HG02840 (cell line): ENCODE measurements around the gene SOBP.

Experiments
- ATAC-seq: cut with Tn5 transposase; IDR thresholded peaks from one replicate; pipeline ENCODE4 v1.9.1; 2021; ENCODE audit warnings: mild to moderate bottlenecking, moderate library complexity, moderate number of reproducible peaks; ENCODE audit not compliant: unreplicated experiment, low FRiP score

SOBP gene

DNA sequence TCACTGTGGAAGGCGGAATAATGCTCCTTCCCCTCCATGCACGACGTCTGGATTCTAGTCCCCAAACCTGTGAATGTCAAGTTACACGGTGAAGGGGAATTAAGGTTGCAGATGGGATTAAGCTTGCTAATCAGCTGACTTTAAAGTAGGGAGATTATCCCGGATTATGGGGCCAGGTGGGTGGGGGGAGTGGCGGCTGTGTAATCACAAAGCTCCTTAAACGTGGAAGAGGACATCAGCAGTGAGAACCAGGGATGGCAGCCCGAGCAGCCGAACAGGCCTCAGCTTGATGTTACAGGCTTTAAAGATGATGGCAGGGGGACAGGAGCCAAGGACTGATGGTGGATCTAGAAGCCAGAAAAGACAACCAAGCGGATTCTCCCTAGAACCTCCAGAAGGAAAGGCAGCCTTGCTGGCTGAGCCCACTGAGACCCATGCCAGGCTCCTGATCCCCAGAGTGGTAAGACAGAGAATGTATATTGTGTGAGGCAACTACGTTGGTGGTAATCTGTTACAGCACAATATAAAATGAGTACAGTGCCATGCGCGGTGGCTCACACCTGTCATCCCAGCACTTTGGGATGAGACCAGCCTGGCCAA, 216.7 kb downstream of the SOBP start:
- ATAC-seq, result no peak

DNA sequence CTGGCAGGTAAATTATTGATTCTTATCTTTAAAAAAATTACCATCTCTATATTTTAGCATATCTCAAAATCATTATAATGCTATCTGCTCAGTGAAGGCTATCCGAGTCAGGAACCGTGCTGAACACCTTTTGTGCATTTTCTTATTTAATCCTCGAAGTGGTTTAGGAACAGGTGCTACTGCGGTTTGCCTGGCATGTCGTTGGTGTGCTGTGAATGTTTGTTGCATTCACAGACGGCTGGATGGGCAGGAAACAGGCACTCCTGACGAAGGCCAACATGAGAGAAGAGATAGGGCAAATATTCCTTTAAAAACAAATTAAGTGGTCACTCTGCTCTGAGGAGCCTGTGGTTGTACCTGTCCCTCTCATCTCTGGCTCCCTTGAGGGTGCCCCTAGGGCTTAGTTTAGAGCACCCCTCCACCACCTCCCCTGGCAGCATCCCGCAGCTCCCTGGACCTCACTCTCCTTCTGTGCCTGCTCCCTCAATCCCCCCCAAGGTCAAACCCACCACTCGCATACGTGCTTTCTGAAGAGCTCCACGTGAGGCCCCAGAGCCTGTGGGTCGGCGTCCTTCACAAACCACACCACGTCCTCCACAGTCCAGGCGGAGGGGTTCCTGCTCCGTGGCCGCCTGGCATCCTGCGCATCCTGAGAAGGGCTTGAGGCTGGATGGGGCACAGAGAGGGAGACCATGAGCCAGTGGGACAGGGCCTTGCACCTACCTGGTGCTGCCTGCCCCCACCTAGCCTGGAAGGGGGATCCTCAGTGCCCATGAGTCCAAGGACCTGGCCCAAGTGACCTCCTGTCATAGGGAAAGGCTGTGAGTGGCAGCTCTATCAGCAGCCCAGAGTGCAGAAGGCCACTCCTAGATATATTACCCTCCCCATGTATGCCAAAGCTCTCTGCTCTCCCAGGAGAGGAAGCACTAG, 217.7 kb downstream of the SOBP start:
- no peak for ATAC-seq

DNA sequence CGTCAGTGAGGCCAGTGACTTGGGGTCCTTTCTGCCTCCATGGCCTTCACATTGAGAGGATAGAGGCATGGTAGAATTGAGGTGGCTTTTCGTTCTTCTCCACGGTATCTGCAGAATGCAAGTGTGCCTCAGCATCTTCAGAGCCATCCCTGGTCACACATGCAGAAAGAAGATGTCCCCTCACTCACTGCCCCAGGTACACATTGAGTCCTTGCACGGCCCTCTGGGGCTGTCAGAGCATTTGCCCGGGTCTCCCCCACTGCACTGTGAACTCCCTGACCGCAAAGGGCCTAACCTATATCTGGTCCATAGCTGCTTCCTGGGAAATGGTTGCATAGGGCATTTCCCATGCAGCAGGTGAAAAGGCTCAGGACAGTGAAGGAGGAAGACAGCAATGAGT, 218.5 kb downstream of the SOBP start:
- no peak for ATAC-seq

DNA sequence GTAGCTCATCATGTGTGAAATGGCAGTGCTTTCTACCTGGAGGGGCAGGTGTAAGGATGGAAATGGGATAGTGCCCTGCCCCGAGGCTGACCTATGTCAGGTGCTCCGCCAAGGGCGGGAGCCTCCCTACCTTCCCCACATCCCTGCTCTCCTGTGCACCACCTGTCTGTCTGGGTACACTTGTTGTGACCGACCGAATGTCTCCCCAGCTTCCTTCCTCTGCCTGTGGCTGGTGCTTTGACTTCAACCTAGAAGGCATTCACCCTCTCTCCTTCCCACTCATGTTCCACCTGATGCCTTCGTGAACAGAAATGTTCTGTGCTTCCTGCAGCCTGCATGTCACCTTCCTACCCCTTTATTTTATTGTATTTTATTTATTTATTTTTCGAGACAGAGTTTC, 219.4 kb downstream of the SOBP start:
- no peak for ATAC-seq
